ENCODE data around the gene SLC25A19. TPM values are rescaled to one million over a fixed set of nuclear protein-coding genes. Genes with fewer than 3 reads are reported as not detected.

SLC25A19 gene
- total RNA-seq, 4 donors from 2014 or later = 16.7 to 23.1 (median 20.1) TPM

GRCh38 chr17:75319904-75320691 is 30.9 kb upstream of the SLC25A19 start:
- WGBS, 2 donors = 76 to 81% methylated on average over 20 of the region's 20 CpGs
- no peaks in the 10 kb centered on the region for H3K27me3 ChIP-seq
- no peak for DNase-seq (ENCODE audit: low spot score in 2 of 2)
- H3K36me3 ChIP-seq = peaks cover 0 to 44% (median 12%) of the 10 kb centered on the region in 3 donors
- peaks cover 0 to 19% (median 9%) of the 10 kb centered on the region in 4 donors for H3K4me1 ChIP-seq
- peak overlapping the region in 1 of 4 donors; percentile 22 for H3K27ac ChIP-seq
- no peak overlapping the region for H3K4me3 ChIP-seq
- no peaks in the 10 kb centered on the region for H3K9me3 ChIP-seq
- TF ChIP-seq EP300 (IDR thresholded peaks at IDR 0.05) = no peak
- no peak for TF ChIP-seq CTCF (IDR thresholded peaks at IDR 0.05)
- no peak for TF ChIP-seq POLR2A (IDR thresholded peaks at IDR 0.05)

GRCh38 chr17:75318615-75319222 is 29.5 kb upstream of the SLC25A19 start:
- H3K36me3 ChIP-seq = peaks cover 0 to 52% (median 12%) of the 10 kb centered on the region in 3 donors
- DNase-seq (ENCODE audit: low spot score in 2 of 2) = no peak
- TF ChIP-seq EP300 (IDR thresholded peaks at IDR 0.05) (no peak), POLR2A (IDR thresholded peaks at IDR 0.05) (no peak), CTCF (IDR thresholded peaks at IDR 0.05) (no peak)
- WGBS, 2 donors = 81 to 88% methylated on average over 10 of the region's 10 CpGs
- peak overlapping the region in 3 of 4 donors; percentile 23 to 38 (median 34) for H3K27ac ChIP-seq
- H3K9me3 ChIP-seq = no peaks in the 10 kb centered on the region
- peaks cover 0 to 19% (median 9%) of the 10 kb centered on the region in 4 donors for H3K4me1 ChIP-seq
- H3K4me3 ChIP-seq = no peak overlapping the region
- no peaks in the 10 kb centered on the region for H3K27me3 ChIP-seq

- TF ChIP-seq POLR2A (IDR thresholded peaks at IDR 0.05) = no peak
- TF ChIP-seq CTCF (IDR thresholded peaks at IDR 0.05) = no peak
- DNase-seq (ENCODE audit: low spot score in 2 of 2) = no peak
- Histone ChIP-seq H3K9me3 (no peaks in the 10 kb centered on the region), H3K27ac (peak overlapping the region in 3 of 4 donors; percentile 23 to 38 (median 34)), H3K4me1 (peaks cover 0 to 14% (median 7%) of the 10 kb centered on the region in 4 donors), H3K4me3 (no peak overlapping the region), H3K36me3 (peaks cover 0 to 52% (median 12%) of the 10 kb centered on the region in 3 donors), H3K27me3 (no peaks in the 10 kb centered on the region)
- WGBS, 2 donors = 65 to 70% methylated on average over 10 of the region's 10 CpGs
These were observed 29.0 kb upstream of the SLC25A19 start for GRCh38 chr17:75318211-75318610.

- Histone ChIP-seq H3K36me3 (peaks cover 0 to 52% (median 12%) of the 10 kb centered on the region in 3 donors), H3K4me1 (peaks cover 0 to 9% (median 6%) of the 10 kb centered on the region in 4 donors), H3K4me3 (no peak overlapping the region), H3K27me3 (no peaks in the 10 kb centered on the region), H3K9me3 (no peaks in the 10 kb centered on the region), H3K27ac (peak overlapping the region in 2 of 4 donors; percentile 26 to 50)
- DNase-seq (ENCODE audit: low spot score in 2 of 2) = no peak
- WGBS, 2 donors = 70 to 72% methylated on average over 11 of the region's 11 CpGs
- TF ChIP-seq CTCF (IDR thresholded peaks at IDR 0.05) (no peak), POLR2A (IDR thresholded peaks at IDR 0.05) (no peak), EP300 (IDR thresholded peaks at IDR 0.05) (no peak)
These were observed 28.4 kb upstream of the SLC25A19 start for GRCh38 chr17:75317671-75318070.

- WGBS, 2 donors = 60 to 78% methylated on average over 5 of the region's 5 CpGs
- TF ChIP-seq EP300 (IDR thresholded peaks at IDR 0.05) = no peak
- no peak for TF ChIP-seq CTCF (IDR thresholded peaks at IDR 0.05)
- no peak for TF ChIP-seq POLR2A (IDR thresholded peaks at IDR 0.05)
- H3K9me3 ChIP-seq = no peaks in the 10 kb centered on the region
- H3K27ac ChIP-seq = peak overlapping the region in 2 of 4 donors; percentile 0 to 46
- H3K4me1 ChIP-seq = peaks cover 0 to 9% (median 6%) of the 10 kb centered on the region in 4 donors
- H3K4me3 ChIP-seq = no peak overlapping the region
- peaks cover 0 to 44% (median 7%) of the 10 kb centered on the region in 3 donors for H3K36me3 ChIP-seq
- DNase-seq (ENCODE audit: low spot score in 2 of 2) = no peak
- H3K27me3 ChIP-seq = no peaks in the 10 kb centered on the region
These were observed 27.0 kb upstream of the SLC25A19 start for GRCh38 chr17:75316253-75316652.

Measured in tibial nerve (tissue), 4 donors.